Lower leg skin (tissue), 4 donors: ENCODE data around the gene ARSB. TPM values are rescaled to one million over a fixed set of nuclear protein-coding genes. Genes with fewer than 3 reads are reported as not detected.

ENCODE experiments used
- DNase-seq, 2 donors: peaks; one replicate each; pipeline ENCODE4 v3.0.0-alpha.2; 2019; ENCODE audit warnings: low spot score in 2 of 2
- H3K4me3 ChIP-seq: fragments of 200-600 bp; sonication (generic); 2 replicates; pipeline ENCODE4 v1.5.1; 2017; ENCODE audit warnings: mild to moderate bottlenecking, low read depth; ENCODE audit not compliant: poor library complexity, severe bottlenecking
- POLR2A ChIP-seq, 2 donors: fragments of 450-650 bp; IDR thresholded peaks; one replicate each; pipeline ENCODE4 v1.6.1; 2016 to 2017; ENCODE audit warnings: antibody characterized with exemption in 2 of 2, mild to moderate bottlenecking in 1 of 2, moderate library complexity in 1 of 2
- WGBS, 2 donors: methylation state at CpG; one replicate each; pipeline ENCODE4 v1.1.5; 2018; 5-methylcytosine and 5-hydroxymethylcytosine counted together
- intact Hi-C: fragments of 100-400 bp; cut with DNase I; formaldehyde crosslinking; loops from one replicate; pipeline ENCODE4 v1.15.0; 2023; ENCODE audit warnings: low total_unique reads
- total RNA-seq, 4 donors: library from RNA; depleted of rRNA; stranded (reverse); fragments of >200 nt; gene quantifications; one replicate each; pipeline ENCODE4 v1.1.0, GENCODE V29; 2016
- TF ChIP-seq, protein P1 (sequence below), 3 donors: fragments of 450-650 bp; IDR thresholded peaks; one replicate each; pipeline ENCODE4 v1.5.1; 2016; ENCODE audit warnings: antibody characterized with exemption in 3 of 3, mild to moderate bottlenecking in 3 of 3, moderate library complexity in 2 of 3

Gene ARSB
- total RNA-seq, 4 donors from 2014 or later = 2.0 to 5.5 (median 2.4) TPM

DNA sequence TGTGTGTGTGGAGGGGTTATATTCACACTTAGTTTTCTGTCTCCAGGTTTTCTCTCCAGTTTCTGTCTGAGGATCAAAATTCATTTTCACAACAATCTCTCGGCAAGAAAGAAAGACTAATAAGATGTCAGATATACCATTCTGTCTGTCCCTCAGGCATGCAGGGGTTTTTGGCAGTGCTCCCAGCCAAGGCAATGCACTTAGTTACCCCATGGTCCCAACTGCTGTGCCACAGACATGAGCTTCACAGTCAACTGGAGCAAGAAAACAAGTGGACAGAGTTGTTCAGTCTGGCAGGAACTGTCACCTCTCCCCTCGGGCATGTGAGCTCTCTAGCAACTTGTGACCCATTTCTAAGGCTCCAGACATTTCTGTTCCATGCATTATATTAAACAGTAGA, 234.8 kb downstream of the ARSB start:
- peak in 1 of 2 donors; percentile 80 for DNase-seq
- WGBS, 2 donors = 41 to 46% methylated on average over 2 of the region's 2 CpGs
- no peak for TF ChIP-seq POLR2A (IDR thresholded peaks at IDR 0.05)
- TF ChIP-seq, protein P1, sequence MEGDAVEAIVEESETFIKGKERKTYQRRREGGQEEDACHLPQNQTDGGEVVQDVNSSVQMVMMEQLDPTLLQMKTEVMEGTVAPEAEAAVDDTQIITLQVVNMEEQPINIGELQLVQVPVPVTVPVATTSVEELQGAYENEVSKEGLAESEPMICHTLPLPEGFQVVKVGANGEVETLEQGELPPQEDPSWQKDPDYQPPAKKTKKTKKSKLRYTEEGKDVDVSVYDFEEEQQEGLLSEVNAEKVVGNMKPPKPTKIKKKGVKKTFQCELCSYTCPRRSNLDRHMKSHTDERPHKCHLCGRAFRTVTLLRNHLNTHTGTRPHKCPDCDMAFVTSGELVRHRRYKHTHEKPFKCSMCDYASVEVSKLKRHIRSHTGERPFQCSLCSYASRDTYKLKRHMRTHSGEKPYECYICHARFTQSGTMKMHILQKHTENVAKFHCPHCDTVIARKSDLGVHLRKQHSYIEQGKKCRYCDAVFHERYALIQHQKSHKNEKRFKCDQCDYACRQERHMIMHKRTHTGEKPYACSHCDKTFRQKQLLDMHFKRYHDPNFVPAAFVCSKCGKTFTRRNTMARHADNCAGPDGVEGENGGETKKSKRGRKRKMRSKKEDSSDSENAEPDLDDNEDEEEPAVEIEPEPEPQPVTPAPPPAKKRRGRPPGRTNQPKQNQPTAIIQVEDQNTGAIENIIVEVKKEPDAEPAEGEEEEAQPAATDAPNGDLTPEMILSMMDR (IDR thresholded peaks at IDR 0.05) = no peak
- no peak overlapping the region for H3K4me3 ChIP-seq
- intact Hi-C loops = no loop called here

DNA sequence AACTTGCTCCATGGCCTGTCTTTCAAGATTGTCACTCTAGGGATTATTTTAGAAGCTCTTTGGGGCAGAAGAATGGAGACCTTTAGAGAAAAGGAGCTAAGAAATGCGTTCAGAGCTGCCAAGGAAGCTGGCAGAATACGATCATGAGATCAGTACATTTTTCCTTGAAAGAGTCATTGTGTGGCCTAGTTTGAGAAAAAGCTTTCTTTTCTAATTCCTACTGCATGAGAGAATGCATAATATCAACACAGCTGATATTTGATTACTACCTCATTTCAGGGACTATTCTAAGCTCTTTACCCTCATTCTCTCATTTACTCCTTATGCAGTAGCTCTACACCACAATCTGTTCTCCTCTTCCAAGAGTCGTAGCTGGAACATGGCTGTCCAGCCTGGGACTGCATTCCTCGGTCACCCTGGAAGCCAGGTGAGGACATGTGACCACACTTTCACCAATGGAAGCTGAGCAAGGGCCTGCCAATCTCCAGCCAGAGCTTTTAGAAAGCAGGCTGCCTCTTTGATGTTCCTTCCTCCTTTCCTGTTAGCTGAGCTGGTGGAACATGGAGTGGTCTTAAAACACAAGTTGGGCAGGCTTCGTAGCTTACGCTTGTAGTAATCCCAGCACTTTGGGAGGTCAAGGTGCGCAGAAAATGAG, 237.3 kb downstream of the ARSB start:
- H3K4me3 ChIP-seq = no peak overlapping the region
- peak in 1 of 2 donors; percentile 76 for DNase-seq
- intact Hi-C loops = no loop called here
- no peak for TF ChIP-seq POLR2A (IDR thresholded peaks at IDR 0.05)
- TF ChIP-seq, protein P1 (IDR thresholded peaks at IDR 0.05) = no peak
- WGBS, 2 donors = 68% methylated on average over 7 of the region's 7 CpGs

DNA sequence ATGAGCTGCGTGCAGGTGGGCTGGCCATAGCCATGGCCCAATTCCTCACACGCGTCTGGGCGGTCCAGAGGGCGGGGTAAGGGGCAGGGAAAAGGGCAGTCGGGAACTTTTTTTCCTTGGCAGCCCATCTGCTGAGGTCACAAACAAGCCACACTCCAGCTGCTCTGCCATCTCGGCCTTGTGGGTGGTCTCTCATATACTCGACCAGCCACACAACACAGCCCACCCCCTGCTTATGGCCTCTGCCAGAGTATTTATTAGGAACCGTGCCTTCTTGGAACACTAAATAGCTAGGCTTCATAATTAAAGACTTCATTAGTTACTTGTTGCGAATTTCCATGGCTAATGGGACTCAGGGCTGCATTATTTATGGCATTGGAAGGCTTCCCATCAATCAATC, 238.1 kb downstream of the ARSB start:
- intact Hi-C loops = no loop called here
- TF ChIP-seq, protein P1 (IDR thresholded peaks at IDR 0.05) = no peak
- TF ChIP-seq POLR2A (IDR thresholded peaks at IDR 0.05) = no peak
- peak in 1 of 2 donors; percentile 79 for DNase-seq
- WGBS, 2 donors = 59 to 68% methylated on average over 10 of the region's 10 CpGs
- no peak overlapping the region for H3K4me3 ChIP-seq

DNA sequence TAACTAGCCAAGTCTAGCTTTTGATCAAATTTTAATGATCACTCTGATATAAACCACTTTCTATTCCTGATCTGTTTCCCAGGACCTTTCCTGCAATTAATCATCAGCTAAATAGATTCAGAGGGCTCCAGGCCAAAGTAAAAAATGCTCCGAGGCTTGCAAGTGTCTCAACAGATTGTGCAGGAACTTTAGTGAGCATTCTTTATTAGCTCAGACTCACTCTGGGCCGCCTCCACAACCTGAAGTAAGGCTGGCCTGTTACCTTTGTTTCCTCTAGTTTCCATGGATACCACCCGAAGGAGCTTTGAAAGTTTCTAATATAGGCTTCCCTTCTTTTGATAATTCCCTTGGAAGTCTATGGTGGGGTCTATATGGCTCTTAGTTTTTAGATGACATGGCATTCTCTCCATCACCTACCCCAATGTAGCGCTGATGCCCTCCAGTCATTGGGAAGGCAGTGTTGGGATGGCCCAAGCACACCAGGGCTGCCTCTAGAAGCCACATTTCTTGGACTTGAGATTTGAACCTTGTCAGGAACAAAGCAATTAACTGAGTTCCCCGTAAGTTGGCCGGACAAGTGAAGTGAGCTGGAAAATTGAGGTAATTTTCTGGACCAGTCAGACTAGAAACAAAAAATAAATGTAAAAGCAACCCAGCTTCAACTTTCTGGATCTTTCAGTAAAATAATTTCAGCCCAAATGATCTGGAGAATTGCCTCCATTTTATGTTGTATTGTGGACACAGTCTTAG, 238.9 kb downstream of the ARSB start:
- intact Hi-C loops = no loop called here
- no peak overlapping the region for H3K4me3 ChIP-seq
- 59 to 76% methylated on average over 6 of the region's 6 CpGs for WGBS, 2 donors
- no peak for TF ChIP-seq POLR2A (IDR thresholded peaks at IDR 0.05)
- TF ChIP-seq, protein P1 (IDR thresholded peaks at IDR 0.05) = no peak
- peak in 1 of 2 donors; percentile 50 for DNase-seq

DNA sequence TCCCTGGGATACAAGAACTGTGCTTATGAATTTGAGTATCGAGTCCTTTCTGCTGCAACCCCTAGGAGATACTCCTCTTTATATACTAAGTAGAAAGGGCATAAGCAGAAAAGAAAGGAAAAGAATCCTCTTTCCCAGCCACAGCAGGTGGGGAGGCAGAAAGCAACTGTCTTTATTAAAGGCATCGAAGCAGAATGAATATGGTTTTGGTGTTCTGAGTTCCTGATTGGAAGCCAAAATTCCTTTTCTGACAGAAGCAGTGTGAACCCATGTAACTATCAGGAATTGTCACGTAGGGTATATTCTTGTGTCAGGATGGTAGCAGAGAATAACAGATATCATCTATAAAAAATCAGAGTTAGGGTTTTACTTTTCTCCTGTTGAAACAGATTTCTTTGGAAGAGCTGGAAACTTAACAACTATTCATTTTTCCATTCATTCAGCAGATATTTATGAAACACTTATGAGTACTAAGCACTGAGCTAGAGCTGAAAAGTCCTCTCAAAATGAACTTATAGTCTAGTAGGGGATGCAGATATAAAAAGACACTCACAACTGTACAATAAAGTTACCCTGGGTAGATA, 240.1 kb downstream of the ARSB start:
- WGBS, 2 donors = 46 to 57% methylated on average over 3 of the region's 3 CpGs
- H3K4me3 ChIP-seq = no peak overlapping the region
- TF ChIP-seq POLR2A (IDR thresholded peaks at IDR 0.05) = no peak
- TF ChIP-seq, protein P1 (IDR thresholded peaks at IDR 0.05) = no peak
- no peak for DNase-seq
- intact Hi-C loops = no loop called here
